ENCODE data around the gene RAP1GDS1.

GRCh38 chr4:98385831-98386230, 124.6 kb downstream of the RAP1GDS1 start:
- TF ChIP-seq EZH2phosphoT487 (IDR thresholded peaks at IDR 0.05; ENCODE audit: insufficient read depth, low read depth) (no peak), EZH2 (IDR thresholded peaks at IDR 0.05; ENCODE audit: insufficient read depth, poor library complexity, severe bottlenecking) (no peak)
